Body of pancreas (tissue), 4 donors: ENCODE data around the gene ZNF275.

Source experiments
- CTCF ChIP-seq, 7 experiments: fragments of 450-650 bp in 4 of 7; fragments of 200-600 bp in 3 of 7; sonication (generic) in 3 of 7; IDR thresholded peaks; one replicate each; pipeline ENCODE4 v1.5.1; 2016 to 2019; ENCODE audit warnings: antibody characterized with exemption in 7 of 7
- POLR2A ChIP-seq, 3 donors: fragments of 450-650 bp; IDR thresholded peaks; one replicate each; pipeline ENCODE4 v1.6.1; 2016; ENCODE audit warnings: antibody characterized with exemption in 3 of 3, mild to moderate bottlenecking in 2 of 3

GRCh38 chrX:153357877-153358276, 23.9 kb downstream of the ZNF275 start:
- TF ChIP-seq POLR2A (IDR thresholded peaks at IDR 0.05) (no peak), CTCF (IDR thresholded peaks at IDR 0.05) (no peak)
